A172 (cell line): Measurements from ENCODE around the gene ALPP. TPM values are rescaled to one million over a fixed set of nuclear protein-coding genes. Genes with fewer than 3 reads are reported as not detected.
"Not testable (repeated sequence)": the region's sequence is repeated elsewhere in the genome, so short reads cannot be mapped to it uniquely, and the experiment has no call there.

Experiments
- DNase-seq: peaks from one replicate; pipeline ENCODE4 v3.0.0-alpha.2; 2015; ENCODE audit warnings: low spot score
- total RNA-seq: library from RNA; depleted of rRNA; stranded (reverse); fragments of >200 nt; shearing (Covaris generic); gene quantifications from 2 replicates; pipeline ENCODE4 v1.2.3, GENCODE V29; 2014; rRNA removed

The ALPP gene
- total RNA-seq, 1 experiment from 2014 or later = 2.1 TPM

DNA sequence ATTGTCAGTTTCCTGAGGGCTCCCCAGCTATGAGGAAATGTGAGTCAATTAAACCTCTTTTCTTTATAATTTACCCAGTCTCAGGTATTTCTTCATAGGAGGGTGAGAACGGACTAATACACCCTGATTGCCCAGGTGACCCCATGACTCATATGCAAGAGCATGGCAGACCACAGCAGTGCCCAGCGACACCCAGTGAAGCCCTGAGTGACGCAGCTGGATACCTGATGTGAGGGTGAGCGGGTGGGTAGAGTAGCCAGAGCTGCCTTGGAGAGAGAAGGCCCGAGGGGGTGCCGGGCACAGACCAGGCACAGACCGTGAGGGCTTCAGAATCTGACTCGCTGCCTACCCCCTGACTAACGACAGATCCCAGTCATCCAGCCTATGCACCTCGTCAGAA, 43.5 kb downstream of the ALPP start:
- no peak for DNase-seq

DNA sequence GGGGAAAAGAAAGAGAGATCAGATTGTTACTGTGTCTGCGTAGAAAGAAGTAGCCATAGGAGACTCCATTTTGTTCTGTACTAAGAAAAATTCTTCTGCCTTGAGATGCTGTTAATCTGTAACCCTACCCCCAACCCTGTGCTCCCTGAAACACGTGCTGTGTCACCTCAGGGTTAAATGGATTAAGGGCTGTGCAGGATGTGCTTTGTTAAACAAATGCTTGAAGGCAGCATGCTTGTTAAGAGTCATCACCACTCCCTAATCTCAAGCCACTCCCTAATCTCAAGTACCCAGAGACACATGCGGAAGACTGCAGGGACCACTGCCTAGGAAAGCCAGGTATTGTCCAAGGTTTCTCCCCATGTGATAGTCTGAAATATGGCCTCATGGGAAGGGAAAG, 44.4 kb downstream of the ALPP start:
- not testable (repeated sequence) for DNase-seq

DNA sequence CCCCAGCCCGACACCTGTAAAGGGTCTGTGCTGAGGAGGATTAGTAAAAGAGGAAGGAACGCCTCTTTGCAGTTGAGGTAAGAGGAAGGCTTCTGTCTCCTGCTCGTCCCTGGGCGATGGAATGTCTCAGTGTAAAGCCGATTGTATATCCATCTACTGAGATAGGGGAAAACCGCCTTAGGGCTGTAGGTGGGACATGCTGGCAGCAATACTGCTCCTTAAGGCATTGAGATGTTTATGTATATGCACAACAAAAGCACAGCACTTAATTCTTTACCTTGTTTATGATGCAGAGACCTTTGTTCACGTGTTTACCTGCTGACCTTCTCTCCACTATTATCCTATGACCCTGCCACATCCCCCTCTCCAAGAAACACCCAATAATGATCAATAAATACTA, 44.9 kb downstream of the ALPP start:
- DNase-seq = not testable (repeated sequence)

DNA sequence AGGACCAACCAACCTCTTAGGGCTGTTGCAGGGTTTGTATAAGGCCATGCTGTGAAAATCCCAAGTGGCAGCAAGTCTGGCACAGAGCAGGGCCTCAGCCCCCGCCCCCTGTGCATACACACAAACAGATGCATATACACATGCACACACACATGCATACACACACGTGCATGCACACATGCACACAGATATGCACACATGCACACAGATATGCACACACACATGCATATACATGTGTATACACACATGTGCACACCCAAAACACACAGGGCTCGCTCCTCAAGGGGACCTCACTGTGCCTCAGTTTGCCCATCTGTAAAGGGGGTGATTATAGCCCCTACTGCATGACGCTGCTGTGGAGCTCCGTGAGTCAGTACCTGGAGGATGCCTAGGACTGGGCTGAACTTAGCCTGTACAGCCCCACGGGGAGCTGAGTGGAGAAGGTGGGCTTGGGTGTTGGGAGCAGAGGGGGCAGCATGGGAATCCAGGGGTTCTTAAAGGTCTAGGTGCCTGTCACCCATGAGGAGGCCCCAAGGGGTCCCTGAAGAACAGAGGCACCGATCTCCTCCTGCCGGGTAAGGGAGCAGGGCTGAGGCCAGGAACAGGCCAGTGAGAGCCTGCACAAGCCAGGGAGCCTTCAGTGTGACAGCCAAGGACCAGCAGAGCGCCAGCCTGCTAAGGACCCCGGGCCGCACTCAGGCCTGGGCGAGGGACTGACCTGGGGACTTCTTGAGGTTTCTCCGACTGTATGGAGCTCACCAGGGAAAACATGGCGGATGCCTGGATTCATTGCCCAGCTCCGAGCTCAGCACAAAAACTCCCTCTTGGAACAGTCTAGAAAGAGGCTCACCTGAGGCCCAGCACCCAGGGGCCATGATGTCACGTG, 53.4 kb downstream of the ALPP start:
- DNase-seq = no peak

Other genes starting within 250 kb of the ALPP start
- 0.12 TPM in 1 of 2 replicates, not detected in the other for gene ALPG, start 28.1 kb downstream of the ALPP start, total RNA-seq
- not detected in 2 replicates for gene ALPI, start 77.4 kb downstream of the ALPP start, total RNA-seq
- gene ECEL1, start 109.1 kb downstream of the ALPP start, total RNA-seq = not detected in 2 replicates
- gene PRSS56, start 141.6 kb downstream of the ALPP start, total RNA-seq = not detected in 2 replicates
- gene CHRND, start 147.4 kb downstream of the ALPP start, total RNA-seq = not detected in 2 replicates
- not detected in 2 replicates for gene CHRNG, start 160.9 kb downstream of the ALPP start, total RNA-seq
- gene TIGD1, start 171.8 kb downstream of the ALPP start, total RNA-seq = 11.5 and 11.8 TPM in 2 replicates
- gene EIF4E2, start 171.9 kb downstream of the ALPP start, total RNA-seq = 122 and 140 TPM in 2 replicates